CMK (cell line): ENCODE measurements around the gene LPP.
"Not testable (repeated sequence)": the region's sequence is repeated elsewhere in the genome, so short reads cannot be mapped to it uniquely, and the experiment has no call there.

Experiments used
- DNase-seq: peaks from one replicate; pipeline ENCODE4 v3.0.0-alpha.2; 2010; ENCODE audit warnings: low read depth

Gene LPP

DNA sequence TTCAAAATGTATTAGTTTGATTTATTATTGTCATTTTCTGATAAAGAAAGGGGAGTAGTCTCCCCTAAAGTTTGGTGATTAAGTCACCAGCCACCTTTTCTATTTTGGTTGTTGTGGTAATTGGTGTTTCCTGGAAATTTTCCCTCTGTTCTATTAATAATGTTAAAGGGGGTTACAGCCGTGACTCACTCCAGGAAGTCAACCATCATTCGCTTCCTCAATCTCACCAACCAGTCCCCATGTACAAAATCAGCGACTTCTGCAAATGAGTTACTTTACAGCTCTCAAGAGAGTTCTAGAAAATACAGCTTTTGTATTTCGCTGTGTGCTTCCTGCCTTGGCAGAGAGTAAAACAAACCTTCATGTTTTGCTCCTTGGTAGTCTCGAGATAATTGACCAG is 285.1 kb downstream of the LPP start:
- no peak for DNase-seq

GRCh38 chr3:188440340-188440972 is 286.5 kb downstream of the LPP start:
- no peak for DNase-seq

- DNase-seq = no peak
These were observed 288.5 kb downstream of the LPP start for GRCh38 chr3:188442430-188442829.

DNA sequence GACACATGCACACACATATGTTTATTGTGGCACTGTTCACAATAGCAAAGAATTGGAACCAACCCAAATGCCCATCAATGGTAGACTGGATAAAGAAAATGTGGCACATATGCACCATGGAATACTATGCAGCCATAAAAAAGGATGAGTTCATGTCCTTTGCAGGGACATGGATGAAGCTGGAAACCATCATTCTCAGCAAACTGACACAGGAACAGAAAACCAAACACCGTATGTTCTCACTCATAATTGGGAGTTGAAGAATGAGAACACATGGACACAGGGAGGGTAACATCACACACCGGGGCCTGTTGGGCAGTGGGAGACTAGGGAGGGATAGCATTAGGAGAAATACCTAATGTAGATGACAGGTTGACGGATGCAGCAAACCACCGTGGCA is 291.2 kb downstream of the LPP start:
- DNase-seq = not testable (repeated sequence)

DNA sequence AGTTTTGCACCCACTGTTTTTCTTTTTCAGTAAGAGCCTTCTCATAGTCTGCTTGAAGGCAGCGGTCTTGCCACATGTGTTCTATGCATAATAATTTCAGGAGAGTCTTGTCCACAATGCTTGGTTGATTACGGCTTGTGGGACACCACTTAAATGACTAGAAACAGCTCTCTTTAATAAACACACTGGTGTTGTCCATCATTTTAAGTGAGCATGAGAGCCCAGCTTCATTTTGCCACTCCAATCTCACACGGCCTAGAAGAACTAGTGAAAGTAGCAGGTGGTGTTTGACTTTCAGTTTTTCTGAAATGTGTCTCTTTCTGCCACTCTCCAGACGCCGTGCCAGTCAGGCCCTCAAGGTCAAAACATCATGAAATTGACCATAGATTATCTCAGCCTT is 292.1 kb downstream of the LPP start:
- DNase-seq = no peak

DNA sequence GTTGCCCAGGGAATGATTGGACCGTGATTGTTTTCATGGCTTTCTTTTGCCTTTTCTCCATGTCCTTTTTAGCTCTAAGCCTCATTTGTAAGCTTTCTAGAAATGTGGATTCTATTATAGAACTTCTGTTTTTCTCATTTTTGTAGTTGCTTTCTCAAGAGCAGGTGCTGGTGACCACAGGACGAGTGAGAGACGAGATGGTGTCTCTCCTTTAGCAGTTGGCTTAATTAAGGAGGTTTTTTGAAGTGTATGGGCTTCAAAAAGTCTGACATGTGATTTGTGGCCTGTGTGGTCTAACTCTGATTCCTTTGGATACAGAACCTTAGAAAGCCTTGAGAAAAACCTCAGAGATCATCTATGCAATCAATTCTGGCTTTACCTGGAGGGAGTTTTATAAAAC is 292.8 kb downstream of the LPP start:
- DNase-seq = no peak

GRCh38 chr3:188448813-188449212 is 294.9 kb downstream of the LPP start:
- no peak for DNase-seq

GRCh38 chr3:188449421-188449820 is 295.5 kb downstream of the LPP start:
- no peak for DNase-seq

GRCh38 chr3:188452158-188452772 is 298.3 kb downstream of the LPP start:
- DNase-seq = no peak

GRCh38 chr3:188453431-188454384 is 299.8 kb downstream of the LPP start:
- no peak for DNase-seq

DNA sequence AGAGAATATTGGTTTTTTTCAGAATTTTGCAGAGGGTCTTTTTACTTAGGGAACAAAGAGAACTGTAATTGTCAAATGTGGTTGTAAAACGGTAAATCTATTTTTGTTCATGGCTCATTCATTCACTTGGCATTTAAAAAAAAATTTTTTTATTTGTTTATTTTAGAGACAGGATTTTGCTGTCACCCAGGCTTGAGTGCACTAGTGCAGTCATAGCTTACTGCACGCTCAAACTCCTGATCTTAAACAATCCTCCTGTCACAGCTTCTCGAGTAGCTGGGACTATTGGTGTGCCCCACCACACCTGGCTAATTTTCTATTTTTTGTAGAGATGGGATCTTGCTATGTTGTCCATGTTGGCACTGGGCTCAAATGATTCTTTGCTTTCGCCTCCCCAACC is 301.8 kb downstream of the LPP start:
- no peak for DNase-seq

DNA sequence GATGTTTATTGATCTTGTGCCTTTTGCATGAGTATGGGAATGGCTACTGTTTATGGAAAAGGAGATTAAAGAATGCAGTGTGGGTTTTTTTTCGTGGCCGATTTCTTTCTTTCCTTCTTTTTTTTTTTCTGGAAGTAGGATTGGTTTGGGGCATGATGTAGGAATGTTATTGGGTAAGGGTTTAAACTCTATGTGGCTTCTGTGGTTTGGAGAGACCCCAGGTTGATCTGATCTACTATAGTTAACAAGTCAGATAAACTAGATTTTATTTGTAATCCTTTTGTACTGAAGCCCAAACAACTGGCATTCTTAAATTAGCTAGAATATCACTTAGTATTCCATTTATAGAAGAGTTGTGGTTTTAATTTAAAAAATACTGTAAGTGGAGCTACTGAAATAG is 304.8 kb downstream of the LPP start:
- no peak for DNase-seq

GRCh38 chr3:188465311-188465710 is 311.4 kb downstream of the LPP start:
- DNase-seq = no peak

DNA sequence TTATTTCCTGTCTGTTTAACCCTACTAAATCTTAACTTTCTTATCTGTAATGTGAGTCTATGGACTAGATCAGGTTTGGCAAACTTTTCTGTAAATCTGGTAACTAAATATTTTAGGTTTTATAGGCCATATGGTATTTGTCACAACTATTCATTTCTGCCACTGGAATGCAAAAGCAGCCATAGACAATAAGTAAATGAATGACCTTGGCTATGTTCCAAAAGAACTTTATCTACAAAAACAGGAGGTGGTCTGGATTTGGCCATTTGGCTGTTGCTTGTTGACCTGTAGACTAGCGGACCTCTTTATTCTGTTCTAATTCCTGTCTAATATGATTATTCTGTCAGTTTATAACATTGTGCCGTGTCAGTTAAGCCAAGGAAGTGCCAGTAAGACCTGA is 314.2 kb downstream of the LPP start:
- DNase-seq = no peak

- DNase-seq = no peak
These were observed 314.7 kb downstream of the LPP start for GRCh38 chr3:188468662-188469061.

DNA sequence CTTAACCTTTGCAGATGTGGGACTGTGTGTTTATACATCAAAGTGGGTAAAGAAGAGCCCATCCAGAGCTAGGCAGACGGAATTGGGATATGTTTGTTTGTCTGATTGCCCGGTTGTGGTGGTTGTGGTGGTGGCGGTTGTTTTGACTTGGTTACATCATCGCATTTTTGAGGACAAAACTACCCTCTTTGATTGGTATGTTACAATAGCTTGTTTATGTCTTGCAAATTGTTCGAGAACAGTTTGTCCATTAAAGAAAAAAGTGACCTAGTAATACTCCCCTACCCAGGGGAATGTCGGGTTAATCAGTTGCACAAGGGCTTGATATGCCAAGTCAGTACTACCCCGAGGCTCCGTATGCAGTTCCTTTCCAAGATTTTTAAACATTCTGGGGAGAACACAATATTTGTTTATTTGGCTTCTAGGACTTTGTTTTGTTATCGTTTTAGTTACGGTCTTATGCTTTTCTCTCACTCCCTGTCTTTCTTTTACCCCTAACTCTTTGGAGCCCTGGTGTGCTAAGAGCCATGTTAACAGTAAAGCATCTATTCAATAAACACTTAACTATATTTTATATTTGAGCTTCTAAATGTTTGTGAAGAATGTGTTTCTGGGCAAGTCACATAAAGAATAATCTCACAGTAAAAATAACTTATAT is 315.4 kb downstream of the LPP start:
- DNase-seq = no peak

DNA sequence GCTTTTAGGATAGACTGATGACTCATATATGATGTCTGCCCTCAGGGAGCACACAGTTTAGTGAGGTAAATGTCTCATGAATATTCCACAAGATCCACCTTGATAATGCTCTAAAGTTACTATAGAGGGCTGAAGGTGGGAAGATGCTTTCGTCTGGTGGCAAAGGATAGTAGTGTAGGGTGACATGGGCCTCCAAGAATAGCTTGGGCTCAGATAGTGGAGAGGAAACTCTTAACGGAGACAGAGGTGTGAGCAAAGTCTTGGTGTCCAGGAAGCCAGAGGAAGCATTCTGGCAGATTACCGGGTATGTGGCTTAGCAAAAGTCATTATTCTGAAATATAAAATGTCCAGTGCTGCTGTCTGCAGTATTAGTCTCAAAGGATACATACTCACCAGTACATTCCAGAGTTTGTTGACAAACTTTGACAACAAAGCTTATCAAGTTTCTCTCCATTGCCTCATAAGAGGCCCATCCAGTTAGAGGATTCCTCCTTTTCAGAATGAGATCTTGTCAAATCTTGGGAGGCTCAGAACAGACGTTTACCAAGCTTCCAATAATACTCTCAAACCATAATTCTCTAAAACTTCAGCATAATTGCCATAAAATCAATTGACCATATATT is 316.7 kb downstream of the LPP start:
- no peak for DNase-seq

DNA sequence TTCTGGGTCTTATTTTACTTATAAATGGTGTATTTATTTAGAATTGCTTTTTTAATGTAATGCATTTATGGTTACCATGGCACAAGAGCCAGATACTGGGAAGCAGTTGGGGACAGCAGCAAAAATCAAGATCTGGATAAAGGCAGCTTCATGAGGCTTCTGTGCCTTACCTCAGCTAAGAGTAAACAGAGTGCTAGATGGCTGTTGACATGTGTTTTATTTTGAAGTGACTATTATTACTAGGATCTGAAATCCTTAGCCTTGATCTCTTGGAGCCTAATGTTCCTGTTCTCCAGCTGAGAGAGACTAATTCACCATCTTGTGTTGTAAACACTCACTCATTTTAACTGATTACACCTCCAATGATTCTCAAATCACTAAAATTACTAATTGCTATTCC is 317.8 kb downstream of the LPP start:
- DNase-seq = no peak

GRCh38 chr3:188472336-188472735 is 318.4 kb downstream of the LPP start:
- no peak for DNase-seq

DNA sequence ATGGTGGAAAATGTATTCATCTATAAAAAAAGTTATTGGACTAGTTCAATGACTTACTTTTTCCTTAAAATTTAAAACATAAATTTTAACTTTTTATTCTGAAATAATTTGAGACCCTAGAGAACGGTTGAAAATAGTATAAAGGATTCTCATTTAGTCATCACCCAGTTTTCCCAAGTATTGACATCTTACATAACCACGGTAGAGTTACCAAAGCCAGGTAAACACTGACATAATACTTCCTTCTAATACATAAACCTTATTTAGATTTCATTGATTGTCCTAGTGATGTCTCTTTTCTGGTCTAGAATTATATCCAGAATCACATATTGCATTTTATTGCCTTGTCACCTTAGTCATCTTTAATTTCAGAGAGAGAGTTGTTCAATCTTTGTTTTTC is 319.1 kb downstream of the LPP start:
- DNase-seq = no peak

GRCh38 chr3:188473591-188474288 is 319.8 kb downstream of the LPP start:
- DNase-seq = no peak

DNA sequence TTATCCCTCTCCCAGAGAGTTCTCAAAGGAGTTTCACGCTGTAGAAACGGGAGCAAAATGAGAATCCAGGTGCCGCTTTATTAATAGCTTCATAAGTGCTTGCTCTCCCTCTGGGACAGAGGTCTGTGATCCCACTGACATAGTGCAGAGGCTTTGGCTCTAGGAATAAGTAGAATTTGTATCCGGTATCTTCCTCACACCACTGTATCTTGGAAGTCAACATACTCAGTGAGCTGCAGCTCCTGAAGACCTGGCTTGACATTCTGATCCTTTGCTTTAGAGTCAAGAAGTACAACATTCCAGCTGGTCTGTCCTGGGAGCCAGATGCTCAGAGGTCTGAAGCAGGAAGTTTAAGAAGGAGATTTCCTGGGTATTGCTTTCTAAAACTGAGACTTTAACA is 323.0 kb downstream of the LPP start:
- no peak for DNase-seq
